Endothelial cell of umbilical vein (primary cell): ENCODE data around the gene AURKAIP1. TPM values are rescaled to one million over a fixed set of nuclear protein-coding genes. Genes with fewer than 3 reads are reported as not detected.

Experiments
- BruUV-seq: library from RNA; stranded (reverse); fragments of 400-500 nt; replicated peaks from 2 replicates; lab custom pipeline; 2021; lab: Mats Ljungman, UMichigan
- CTCF ChIA-PET: fragments of 300-600, 350-600 bp; sonication (Branson Sonifier 250); formaldehyde crosslinking; loops from one replicate; lab custom pipeline; 2021; ENCODE audit warnings: antibody characterized with exemption, inconsistent platforms; lab: Charles Lee
- POLR2A ChIA-PET: fragments of 300-600, 350-600 bp; sonication (Branson Sonifier 250); formaldehyde crosslinking; loops from one replicate; lab custom pipeline; 2021; ENCODE audit warnings: antibody characterized with exemption, inconsistent platforms; lab: Charles Lee
- DNase-seq: peaks from one replicate; pipeline ENCODE4 v3.0.0-alpha.2; 2011; ENCODE audit warnings: low read depth, low spot score
- FAIRE-seq: peaks from 2 replicates; lab custom pipeline; 2011; peaks lifted over from hg19 to GRCh38; lab: Jason Lieb, UNC
- H2AFZ ChIP-seq: 2 replicates; pipeline ENCODE4 v1.6.0; 2012; ENCODE audit warnings: low read depth, low read length, control low read depth, inconsistent platforms
- H3K27ac ChIP-seq: 2 replicates; pipeline ENCODE4 v1.5.1; 2011; ENCODE audit warnings: low read depth, mild to moderate bottlenecking, control low read depth, low read length, moderate library complexity; ENCODE audit not compliant: insufficient read depth
- H3K27me3 ChIP-seq, 2 experiments: 2 replicates each; pipeline versions ENCODE4 v1.6.0 to v1.6.1; 2011; ENCODE audit warnings: low read length in 2 of 2, mixed read lengths in 1 of 2; ENCODE audit not compliant: control insufficient read depth in 2 of 2, insufficient read depth in 2 of 2
- H3K36me3 ChIP-seq, 2 experiments: 2 replicates in 1 of 2; 3 replicates in 1 of 2; pipeline ENCODE4 v1.5.1; 2011; ENCODE audit warnings: low read length in 2 of 2, mild to moderate bottlenecking in 1 of 2, moderate library complexity in 1 of 2; ENCODE audit not compliant: control insufficient read depth in 2 of 2, insufficient read depth in 2 of 2; ENCODE audit errors: extremely low read depth in 1 of 2
- H3K4me1 ChIP-seq: 3 replicates; pipeline ENCODE4 v1.5.1; 2011; ENCODE audit warnings: mild to moderate bottlenecking, low read length; ENCODE audit not compliant: control insufficient read depth, insufficient read depth; ENCODE audit errors: extremely low read depth
- H3K4me2 ChIP-seq: 2 replicates; pipeline ENCODE4 v1.6.1; 2011; ENCODE audit warnings: low read length, control low read depth, mixed read lengths; ENCODE audit not compliant: insufficient read depth
- H3K4me3 ChIP-seq, 3 experiments: fragments of 200-600 bp in 1 of 3; sonication (generic), shearing (Covaris generic) in 1 of 3; replicated peaks in 1 of 3; 2 replicates each; pipeline ENCODE4 v1.5.1; 2011 to 2016; ENCODE audit warnings: control low read depth in 3 of 3, low read length in 3 of 3, mild to moderate bottlenecking in 2 of 3, inconsistent platforms in 1 of 3, low read depth in 1 of 3, moderate library complexity in 1 of 3; ENCODE audit not compliant: insufficient read depth in 1 of 3
- H3K79me2 ChIP-seq: 2 replicates; pipeline ENCODE4 v1.6.0; 2012; ENCODE audit warnings: low read length, inconsistent platforms; ENCODE audit not compliant: control insufficient read depth, insufficient read depth
- H3K9ac ChIP-seq: replicated peaks from 2 replicates; pipeline ENCODE3; 2011; ENCODE audit warnings: low read length, control low read depth; ENCODE audit not compliant: insufficient read depth; ENCODE audit errors: extremely low read depth
- H3K9me1 ChIP-seq: replicated peaks from 3 replicates; pipeline ENCODE4 v1.6.0; 2011; ENCODE audit warnings: mild to moderate bottlenecking, low read length; ENCODE audit not compliant: control insufficient read depth, insufficient read depth; ENCODE audit errors: extremely low read depth
- H3K9me3 ChIP-seq: replicated peaks from 2 replicates; pipeline ENCODE4 v1.5.1; 2012; ENCODE audit warnings: low read length, inconsistent platforms; ENCODE audit not compliant: control insufficient read depth, insufficient read depth
- H4K20me1 ChIP-seq: replicated peaks from 2 replicates; pipeline ENCODE3; 2011; ENCODE audit warnings: mild to moderate bottlenecking, low read length; ENCODE audit not compliant: control insufficient read depth, insufficient read depth; ENCODE audit errors: extremely low read depth
- CTCF ChIP-seq, 2 donors: IDR thresholded peaks; 1 replicate in 1 of 2; 2 replicates in 1 of 2; pipeline ENCODE4 v1.5.1; 2011; ENCODE audit warnings: low read length in 2 of 2, mild to moderate bottlenecking in 2 of 2, moderate library complexity in 2 of 2, control low read depth in 1 of 2, inconsistent platforms in 1 of 2, low read depth in 1 of 2; ENCODE audit not compliant: insufficient read depth in 1 of 2; ENCODE audit errors: extremely low read depth in 1 of 2
- EZH2 ChIP-seq: IDR thresholded peaks from 2 replicates; pipeline ENCODE4 v1.6.1; 2012; ENCODE audit warnings: borderline replicate concordance, low read depth, mild to moderate bottlenecking, moderate library complexity, low read length, inconsistent platforms; ENCODE audit not compliant: severe bottlenecking
- FOS ChIP-seq: IDR thresholded peaks from 2 replicates; pipeline ENCODE4 v1.6.1; 2011; ENCODE audit warnings: mild to moderate bottlenecking, low read length, moderate library complexity, borderline replicate concordance; ENCODE audit not compliant: insufficient read depth
- GATA2 ChIP-seq: IDR thresholded peaks from 2 replicates; pipeline ENCODE4 v1.7.0; 2011; ENCODE audit warnings: low read depth, mild to moderate bottlenecking, moderate library complexity, mixed read lengths, low read length; ENCODE audit not compliant: insufficient read length, insufficient read depth
- JUN ChIP-seq: IDR thresholded peaks from 2 replicates; pipeline ENCODE4 v1.6.1; 2011; ENCODE audit warnings: borderline replicate concordance, low read depth; ENCODE audit not compliant: insufficient read length, insufficient read depth
- MYC ChIP-seq: IDR thresholded peaks from one replicate; pipeline ENCODE4 v1.6.1; 2011; ENCODE audit warnings: mild to moderate bottlenecking, low read depth, low read length
- POLR2A ChIP-seq: IDR thresholded peaks from 2 replicates; pipeline ENCODE4 v1.6.1; 2012; ENCODE audit warnings: low read depth, mild to moderate bottlenecking, control low read depth, low read length
- POLR2AphosphoS5 ChIP-seq: IDR thresholded peaks from 2 replicates; pipeline ENCODE4 v1.6.1; 2012; ENCODE audit warnings: low read depth, mild to moderate bottlenecking, control low read depth, low read length, moderate library complexity; ENCODE audit not compliant: insufficient read depth
- dilution Hi-C: fragments of 300-500 bp; cut with MboI; formaldehyde crosslinking; loops from one replicate; pipeline ENCODE4 v1.15.0; 2019; ENCODE audit warnings: low sequenced_read_pairs; ENCODE audit not compliant: extremely low pct_ligation_motif_present
- intact Hi-C: fragments of 100-400 bp; cut with micrococcal nuclease; formaldehyde crosslinking; loops from one replicate; pipeline ENCODE4 v1.10.0; 2022
- polyA plus RNA-seq, 4 experiments: library from polyadenylated mRNA; depleted of rRNA in 3 of 4; stranded (reverse) in 3 of 4; unstranded in 1 of 4; fragments of >200 nt; gene quantifications; 2 replicates each; pipeline versions ENCODE4 v1.2.1 to v1.2.3, GENCODE V29; 2011 to 2012; ENCODE audit warnings: missing spikeins in 1 of 4
- total RNA-seq: library from RNA; stranded (reverse); gene quantifications from 2 replicates; pipeline ENCODE4 v1.2.3, GENCODE V29; 2021
- TF ChIP-seq, protein P1 (sequence below): IDR thresholded peaks from 2 replicates; pipeline ENCODE4 v1.6.1; 2011; ENCODE audit not compliant: insufficient read depth, insufficient read length

AURKAIP1 gene
- total and polyA plus RNA-seq, 2 donors (not counting 3 experiments of a cell fraction or from before 2014, with no cell fraction given): 73.3 to 151 TPM

DNA sequence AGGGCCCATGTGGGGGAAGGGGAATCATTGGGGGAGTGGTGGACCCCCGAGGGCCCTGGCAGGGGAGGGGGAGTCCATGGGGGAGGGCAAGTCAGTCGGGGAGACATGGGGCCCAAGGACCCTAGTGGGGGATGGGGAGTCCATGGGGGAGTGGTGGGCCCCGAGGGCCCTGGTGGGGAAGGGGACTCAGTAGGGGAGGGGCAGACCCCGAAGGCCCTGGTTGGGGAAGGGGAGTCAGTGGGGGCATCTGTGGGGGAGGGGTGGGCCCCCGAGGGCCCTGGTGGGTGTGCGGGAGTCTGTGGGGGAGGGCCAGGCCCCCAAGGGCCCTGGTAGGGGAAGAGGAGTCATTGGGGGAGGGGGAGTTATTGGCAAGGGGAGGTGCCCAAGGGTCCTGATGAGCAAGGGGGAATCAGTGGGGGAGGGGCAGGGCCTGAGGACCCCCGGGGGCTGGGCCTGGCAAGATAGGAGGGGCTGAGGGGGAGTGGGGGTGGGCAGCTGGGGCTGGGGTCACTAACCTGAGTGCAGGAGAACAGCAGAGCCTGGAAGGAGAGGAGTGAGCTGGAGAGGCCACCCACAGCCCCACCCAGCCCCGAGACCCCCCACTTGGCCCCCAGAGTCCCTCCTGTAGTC lies 18.7 kb downstream of the AURKAIP1 start:
- TF ChIP-seq, protein P1, sequence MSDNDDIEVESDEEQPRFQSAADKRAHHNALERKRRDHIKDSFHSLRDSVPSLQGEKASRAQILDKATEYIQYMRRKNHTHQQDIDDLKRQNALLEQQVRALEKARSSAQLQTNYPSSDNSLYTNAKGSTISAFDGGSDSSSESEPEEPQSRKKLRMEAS: no peak
- TF ChIP-seq POLR2A: no peak
- TF ChIP-seq POLR2AphosphoS5: no peak
- no peak for TF ChIP-seq CTCF (IDR thresholded peaks at IDR 0.05; ENCODE audit: extremely low read depth in 1 of 2, insufficient read depth in 1 of 2, low read depth in 1 of 2, low read length in 2 of 2)
- no peak for TF ChIP-seq MYC
- TF ChIP-seq FOS: no peak
- no peak for TF ChIP-seq JUN
- no peak for TF ChIP-seq EZH2
- TF ChIP-seq GATA2: no peak
- H3K79me2 ChIP-seq: no peaks in the 10 kb centered on the region
- no peaks in the 10 kb centered on the region for H3K9me1 ChIP-seq
- H3K9me3 ChIP-seq: no peaks in the 10 kb centered on the region
- H3K9ac ChIP-seq: no peak overlapping the region
- no peaks in the 10 kb centered on the region for H3K4me1 ChIP-seq
- H3K27me3 ChIP-seq: peaks cover 11 to 23% of the 10 kb centered on the region in 2 experiments
- no peak overlapping the region for H3K4me3 ChIP-seq
- no peak overlapping the region for H3K27ac ChIP-seq
- no peaks in the 10 kb centered on the region for H4K20me1 ChIP-seq
- dilution Hi-C loops (no loop called here), intact Hi-C loops (no loop called here)
- ChIA-PET POLR2A (no interaction called here), CTCF (interaction anchor here (1.2 kb wide), 1 partner anchor 16 kb away, joined by 9 read pairs; no protein-coding TSS in a partner anchor)
- BruUV-seq: no TSS peak
- no peak overlapping the region for H2AFZ ChIP-seq
- H3K4me2 ChIP-seq: no peak overlapping the region
- FAIRE-seq: no peak
- no peak for DNase-seq
- no peaks in the 10 kb centered on the region for H3K36me3 ChIP-seq
